Loucy (cell line): ENCODE data around the gene DMPK.

ENCODE experiments used
- CTCF ChIP-seq: fragments of 200-600 bp; sonication (generic); conservative IDR thresholded peaks from 2 replicates; pipeline ENCODE4 v1.5.1; 2014; ENCODE audit warnings: mild to moderate bottlenecking, antibody characterized with exemption, low read length
- EZH2phosphoT487 ChIP-seq: fragments of 200-600 bp; IDR thresholded peaks from 2 replicates; pipeline ENCODE4 v1.6.1; 2018; ENCODE audit warnings: antibody characterized with exemption, mild to moderate bottlenecking, moderate library complexity, borderline replicate concordance

- no peak for TF ChIP-seq CTCF
- no peak for TF ChIP-seq EZH2phosphoT487
These were observed 52.4 kb downstream of the DMPK start for GRCh38 chr19:45729800-45730290.
